Hepatocyte (in vitro differentiated cells): ENCODE results near the gene CLEC11A.

Experiments used
- EZH2 ChIP-seq: fragments of 200-600 bp; sonication (generic); IDR thresholded peaks from 2 replicates; pipeline ENCODE4 v1.6.1; 2016; ENCODE audit warnings: antibody characterized with exemption, mild to moderate bottlenecking, borderline replicate concordance
- TF ChIP-seq, protein P1 (sequence below): fragments of 200-600 bp; sonication (generic); IDR thresholded peaks from 2 replicates; pipeline ENCODE4 v1.5.1; 2016; ENCODE audit warnings: antibody characterized with exemption, mild to moderate bottlenecking; ENCODE audit not compliant: poor library complexity

DNA sequence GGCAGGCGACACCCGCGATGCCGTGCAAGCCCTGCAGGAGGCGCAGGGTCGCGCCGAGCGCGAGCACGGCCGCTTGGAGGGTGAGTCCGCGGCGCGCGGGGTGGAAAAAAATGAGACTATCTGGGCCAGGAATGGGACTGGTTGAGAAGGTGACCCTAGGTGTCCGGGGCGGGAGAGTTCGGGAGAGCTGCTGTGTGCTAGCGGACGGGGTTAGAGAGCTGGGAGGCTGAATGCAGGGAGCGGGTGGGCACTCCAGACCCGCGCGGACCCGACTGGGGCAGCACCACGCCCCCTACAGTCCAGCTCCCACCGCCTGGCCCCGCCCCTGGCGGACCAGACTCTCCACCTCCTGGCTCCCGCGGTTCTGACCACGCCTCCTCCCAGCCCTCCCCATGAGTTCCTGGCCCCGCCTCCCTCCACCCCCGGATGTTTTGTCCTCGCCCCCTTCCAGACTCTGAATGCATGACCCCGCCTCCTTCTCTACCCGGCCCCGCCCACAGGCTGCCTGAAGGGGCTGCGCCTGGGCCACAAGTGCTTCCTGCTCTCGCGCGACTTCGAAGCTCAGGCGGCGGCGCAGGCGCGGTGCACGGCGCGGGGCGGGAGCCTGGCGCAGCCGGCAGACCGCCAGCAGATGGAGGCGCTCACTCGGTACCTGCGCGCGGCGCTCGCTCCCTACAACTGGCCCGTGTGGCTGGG is 1.5 kb downstream of the CLEC11A start:
- TF ChIP-seq, protein P1, sequence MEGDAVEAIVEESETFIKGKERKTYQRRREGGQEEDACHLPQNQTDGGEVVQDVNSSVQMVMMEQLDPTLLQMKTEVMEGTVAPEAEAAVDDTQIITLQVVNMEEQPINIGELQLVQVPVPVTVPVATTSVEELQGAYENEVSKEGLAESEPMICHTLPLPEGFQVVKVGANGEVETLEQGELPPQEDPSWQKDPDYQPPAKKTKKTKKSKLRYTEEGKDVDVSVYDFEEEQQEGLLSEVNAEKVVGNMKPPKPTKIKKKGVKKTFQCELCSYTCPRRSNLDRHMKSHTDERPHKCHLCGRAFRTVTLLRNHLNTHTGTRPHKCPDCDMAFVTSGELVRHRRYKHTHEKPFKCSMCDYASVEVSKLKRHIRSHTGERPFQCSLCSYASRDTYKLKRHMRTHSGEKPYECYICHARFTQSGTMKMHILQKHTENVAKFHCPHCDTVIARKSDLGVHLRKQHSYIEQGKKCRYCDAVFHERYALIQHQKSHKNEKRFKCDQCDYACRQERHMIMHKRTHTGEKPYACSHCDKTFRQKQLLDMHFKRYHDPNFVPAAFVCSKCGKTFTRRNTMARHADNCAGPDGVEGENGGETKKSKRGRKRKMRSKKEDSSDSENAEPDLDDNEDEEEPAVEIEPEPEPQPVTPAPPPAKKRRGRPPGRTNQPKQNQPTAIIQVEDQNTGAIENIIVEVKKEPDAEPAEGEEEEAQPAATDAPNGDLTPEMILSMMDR = peak; percentile 72
- TF ChIP-seq EZH2 = no peak
